Activated CD8-positive, alpha-beta memory T cell treated with anti-CD3 and anti-CD28 coated beads for 24 hours (primary cell): ENCODE results near the gene FOSL2.

Source experiments
- DNase-seq: peaks from one replicate; pipeline ENCODE4 v3.0.0-alpha.2; 2020

The FOSL2 gene

DNA sequence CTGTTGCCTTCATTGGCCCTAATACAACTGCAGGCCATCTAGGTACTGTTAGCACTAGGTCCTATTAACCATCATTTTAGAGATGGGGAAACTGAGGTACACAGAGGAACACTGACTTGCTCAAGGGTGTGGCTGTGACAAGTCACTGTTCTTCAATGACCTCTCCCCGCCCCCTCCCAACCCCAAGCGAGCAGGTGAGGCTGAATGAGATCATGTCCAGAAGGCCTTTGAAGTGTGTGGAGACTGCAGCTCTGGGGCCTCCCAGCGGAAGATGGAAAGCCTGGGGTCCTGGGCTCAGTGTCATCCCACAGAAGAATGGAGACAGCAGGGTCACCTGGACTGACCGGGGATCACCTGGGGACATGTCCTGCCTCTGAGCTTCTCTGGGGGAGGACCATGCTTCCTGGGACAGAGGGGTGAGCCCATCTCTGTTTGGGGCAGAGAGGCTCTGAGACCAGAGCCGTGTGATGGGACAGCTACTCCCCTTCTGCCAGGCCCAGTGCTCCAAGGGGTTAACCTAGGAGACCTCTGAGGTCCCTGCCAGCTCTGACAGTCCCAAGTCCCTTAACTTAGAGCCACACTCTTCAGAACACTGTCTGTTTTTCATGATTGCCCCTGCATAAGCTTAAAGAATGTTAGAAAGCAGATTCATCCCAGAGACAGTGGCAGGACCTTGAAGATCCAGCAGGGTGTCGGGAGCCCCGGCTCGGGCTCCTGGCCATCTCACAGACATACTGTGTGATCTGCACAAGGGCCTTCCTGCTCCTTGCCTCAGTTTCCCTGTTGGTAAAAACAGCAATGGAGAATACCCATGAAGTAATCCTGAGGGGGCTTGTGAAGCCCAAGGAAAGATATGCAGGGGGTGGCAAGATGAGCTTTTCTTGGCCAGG is 16.7 kb upstream of the FOSL2 start:
- DNase-seq = no peak

- DNase-seq = no peak
Observed at GRCh38 chr2:28377195-28377816, 15.4 kb upstream of the FOSL2 start.

GRCh38 chr2:28377984-28378678 is 14.5 kb upstream of the FOSL2 start:
- DNase-seq = no peak

- DNase-seq = no peak
Observed at GRCh38 chr2:28378679-28379584, 13.7 kb upstream of the FOSL2 start.

- DNase-seq = no peak
Observed at GRCh38 chr2:28380219-28380618, 12.4 kb upstream of the FOSL2 start.

DNA sequence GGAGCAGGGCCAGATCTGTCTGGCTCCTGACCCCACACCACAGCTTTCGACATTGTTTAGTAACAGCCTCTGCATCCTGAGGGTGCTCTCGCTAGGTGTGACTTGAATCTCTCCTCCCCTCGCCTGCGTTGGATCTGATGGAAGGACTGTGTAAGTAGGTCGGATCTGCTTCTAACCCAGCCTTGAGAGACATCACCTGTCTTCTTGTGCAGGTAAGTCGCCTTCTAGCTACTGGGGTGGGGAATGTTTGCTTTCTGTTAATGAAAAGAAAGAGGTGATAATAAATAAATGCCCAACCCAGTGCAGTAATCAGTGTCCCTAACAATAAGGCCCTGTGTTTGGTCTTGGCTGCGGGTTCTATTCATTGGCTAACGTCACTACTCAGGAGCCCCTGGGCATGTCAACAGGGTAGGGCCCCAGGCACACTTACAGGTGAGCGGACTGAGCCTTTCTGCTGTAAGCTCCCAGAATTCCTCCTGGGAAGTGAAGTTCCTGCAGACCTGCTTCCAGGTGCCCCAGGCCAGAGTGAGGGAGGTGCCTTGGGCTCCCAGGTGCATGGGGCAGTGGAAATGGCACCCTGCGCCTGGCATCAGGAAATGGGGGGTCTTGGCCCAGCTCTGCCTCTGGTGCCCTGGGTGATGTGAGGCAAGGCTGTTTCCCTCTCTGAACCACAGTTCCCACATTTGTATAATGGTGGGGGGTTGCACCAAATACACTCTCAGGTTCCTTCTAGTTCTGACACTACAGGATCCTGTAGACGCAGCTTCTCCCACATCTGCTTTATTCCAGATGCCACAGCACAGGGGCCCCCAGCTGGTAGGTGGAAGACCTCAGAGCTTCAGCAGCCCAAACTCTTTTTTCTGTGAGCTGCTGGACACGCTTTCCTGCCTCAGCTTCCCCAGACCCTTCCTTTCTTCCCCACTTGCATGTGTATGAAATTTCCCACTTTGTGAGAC is 11.2 kb upstream of the FOSL2 start:
- no peak for DNase-seq

DNA sequence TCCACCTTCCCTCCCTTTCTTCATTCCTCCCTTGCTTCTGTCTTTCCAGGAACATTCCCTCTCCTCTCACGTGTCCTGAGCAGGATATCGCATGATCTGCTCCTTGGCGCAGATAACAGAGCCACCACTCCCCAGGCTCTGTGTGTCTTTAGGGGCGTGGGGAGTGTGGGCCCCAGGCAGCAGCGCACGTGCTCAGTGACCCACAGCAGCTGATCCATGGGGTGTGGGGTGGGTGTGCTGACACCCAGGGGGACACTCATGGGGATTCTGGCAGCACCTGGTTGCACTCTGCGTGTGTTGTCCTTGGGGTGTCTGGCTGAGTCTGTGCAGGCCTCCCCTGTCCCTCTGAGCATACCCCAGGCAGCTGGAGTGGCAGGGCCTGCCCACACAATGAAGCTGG is 9.9 kb upstream of the FOSL2 start:
- no peak for DNase-seq

GRCh38 chr2:28387082-28387960 is 5.3 kb upstream of the FOSL2 start:
- DNase-seq = no peak

- DNase-seq = no peak
Observed at GRCh38 chr2:28389399-28390240, 3.0 kb upstream of the FOSL2 start.

- DNase-seq = peak; percentile 95
Observed at GRCh38 chr2:28390241-28390745, 2.4 kb upstream of the FOSL2 start.

DNA sequence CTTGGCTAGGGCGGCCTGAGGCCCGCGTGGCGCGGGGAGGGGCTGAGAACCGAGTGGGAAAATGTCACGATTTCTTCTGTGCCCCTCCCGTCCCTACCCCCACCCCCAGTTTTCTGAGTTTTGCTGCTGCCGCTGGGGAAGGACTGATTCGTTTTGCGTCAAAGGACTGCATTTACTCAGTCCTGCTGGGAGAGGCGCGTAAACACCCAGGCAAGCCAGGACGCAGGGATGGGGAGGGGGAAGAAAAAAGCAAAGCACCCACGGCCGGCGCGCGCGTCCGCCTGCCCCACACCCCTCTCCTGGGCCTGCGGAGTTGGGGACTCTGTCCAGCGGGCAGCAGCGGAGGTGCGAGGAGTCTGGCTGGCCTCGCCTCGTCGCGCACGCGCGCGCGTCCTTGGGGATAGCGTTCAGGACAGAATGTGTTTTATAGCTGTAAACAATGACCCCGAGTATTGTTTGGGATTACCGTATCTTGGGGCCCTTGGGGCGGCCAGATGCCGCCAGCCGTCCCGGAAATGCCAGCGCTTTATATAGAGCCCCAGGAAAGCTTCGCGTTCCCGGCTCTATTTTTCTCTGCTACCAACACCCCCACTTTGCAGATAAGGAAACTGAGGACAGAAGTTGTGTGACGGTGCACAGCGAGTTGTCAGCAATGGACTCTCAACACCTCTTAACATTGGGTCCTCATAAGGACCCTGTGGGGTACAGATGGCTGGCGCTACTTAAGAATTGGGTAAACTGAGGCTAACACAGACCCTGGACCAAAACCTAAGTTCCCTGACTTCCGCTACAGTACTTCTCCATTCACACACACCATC is 1.7 kb upstream of the FOSL2 start:
- no peak for DNase-seq

DNA sequence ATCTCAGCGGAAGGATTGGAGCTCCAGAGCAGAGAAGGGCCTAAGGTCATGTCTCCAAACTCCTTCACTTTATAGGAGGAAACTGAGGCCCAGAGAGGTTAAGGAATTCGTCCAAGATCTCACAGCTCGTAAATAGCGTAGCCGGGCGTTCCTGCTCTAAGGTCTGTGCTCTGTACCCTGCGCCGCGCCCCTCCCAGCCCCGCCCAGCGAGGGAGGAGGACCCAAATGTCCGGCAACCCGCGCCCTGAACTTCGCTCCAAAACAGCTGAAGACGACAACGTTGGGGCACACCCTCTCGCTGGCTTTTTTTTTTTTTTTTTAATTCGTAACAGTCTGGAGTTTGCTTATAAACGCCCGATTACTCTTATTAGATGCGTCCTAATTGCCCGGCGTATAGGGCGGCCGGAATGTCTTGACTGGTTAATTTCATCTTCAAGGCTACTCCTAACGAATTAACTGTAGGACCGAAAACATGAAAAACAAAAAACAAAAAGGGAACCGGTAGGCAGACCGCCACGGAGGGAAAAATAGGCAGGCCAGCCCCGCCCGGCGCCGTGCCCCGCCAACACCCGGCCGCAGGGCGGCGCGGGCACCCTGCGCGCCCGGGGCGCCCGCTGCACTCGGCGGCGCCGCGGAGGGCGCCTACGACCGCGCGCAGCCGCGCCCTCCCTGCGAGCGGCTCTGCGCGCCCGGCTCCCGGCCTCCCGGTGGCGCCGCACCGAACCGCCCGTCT is 928 bp upstream of the FOSL2 start:
- peak; percentile 82 for DNase-seq

DNA sequence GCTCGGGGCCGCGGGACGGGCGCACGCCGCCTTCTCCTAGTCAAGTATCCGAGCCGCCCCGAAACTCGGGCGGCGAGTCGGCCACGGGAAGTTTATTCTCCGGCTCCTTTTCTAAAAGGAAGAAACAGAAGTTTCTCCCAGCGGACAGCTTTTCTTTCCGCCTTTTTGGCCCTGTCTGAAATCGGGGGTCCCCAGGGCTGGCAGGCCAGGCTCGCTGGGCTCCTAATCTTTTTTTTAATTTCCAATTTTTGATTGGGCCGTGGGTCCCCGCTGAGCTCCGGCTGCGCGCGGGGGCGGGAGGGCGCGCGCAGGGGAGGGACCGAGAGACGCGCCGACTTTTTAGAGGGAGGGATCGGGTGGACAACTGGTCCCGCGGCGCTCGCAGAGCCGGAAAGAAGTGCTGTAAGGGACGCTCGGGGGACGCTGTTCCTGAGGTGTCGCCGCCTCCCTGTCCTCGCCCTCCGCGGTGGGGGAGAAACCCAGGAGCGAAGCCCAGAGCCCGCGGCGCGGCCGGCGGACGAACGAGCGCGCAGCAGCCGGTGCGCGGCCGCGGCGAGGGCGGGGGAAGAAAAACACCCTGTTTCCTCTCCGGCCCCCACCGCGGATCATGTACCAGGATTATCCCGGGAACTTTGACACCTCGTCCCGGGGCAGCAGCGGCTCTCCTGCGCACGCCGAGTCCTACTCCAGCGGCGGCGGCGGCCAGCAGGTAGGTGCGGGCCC is 617 bp downstream of the FOSL2 start:
- DNase-seq = peak; percentile 81

DNA sequence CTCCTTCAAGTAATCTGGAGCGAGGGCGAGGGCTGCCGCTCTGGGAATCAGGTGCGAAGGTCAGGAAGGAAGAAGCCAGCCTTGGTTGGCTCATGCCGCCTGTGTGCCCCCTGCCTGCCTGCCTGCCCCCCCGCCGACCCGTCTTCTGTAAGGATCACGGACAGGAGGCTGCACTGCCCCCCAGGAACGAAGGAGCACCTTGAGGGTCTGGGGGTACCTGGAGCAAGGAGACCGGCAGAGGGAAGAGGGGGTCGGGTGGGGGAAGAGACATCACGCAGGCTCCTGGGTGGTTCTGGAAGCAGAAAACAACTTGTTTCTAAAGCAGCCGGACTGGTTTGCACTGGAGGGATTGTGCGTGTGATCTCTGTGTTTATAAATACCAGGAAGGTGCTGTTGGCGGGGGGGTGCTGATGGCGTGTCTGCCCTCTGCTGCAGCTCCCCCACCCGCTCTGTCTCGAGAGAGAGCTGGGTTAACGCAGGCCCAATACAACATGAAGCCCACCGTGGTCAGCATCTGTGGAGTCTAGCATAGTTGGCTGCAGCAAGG is 1.7 kb downstream of the FOSL2 start:
- no peak for DNase-seq

DNA sequence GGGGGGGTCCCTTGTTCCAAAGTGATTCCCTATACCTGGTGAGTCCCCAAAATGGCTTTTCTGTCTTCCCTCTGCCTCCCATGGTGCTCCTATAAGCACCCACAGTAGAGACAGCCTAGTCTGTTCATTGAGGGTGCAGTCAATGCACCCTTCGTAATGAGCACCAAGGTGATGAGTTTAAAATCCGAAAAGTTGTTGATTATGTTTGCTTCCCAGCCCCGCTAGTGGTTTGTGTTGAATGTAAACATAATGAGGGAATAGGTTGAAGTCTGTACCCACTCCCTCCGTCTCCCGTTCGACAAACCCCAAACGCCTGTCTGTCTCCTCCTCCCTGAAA is 2.3 kb downstream of the FOSL2 start:
- DNase-seq = no peak

DNA sequence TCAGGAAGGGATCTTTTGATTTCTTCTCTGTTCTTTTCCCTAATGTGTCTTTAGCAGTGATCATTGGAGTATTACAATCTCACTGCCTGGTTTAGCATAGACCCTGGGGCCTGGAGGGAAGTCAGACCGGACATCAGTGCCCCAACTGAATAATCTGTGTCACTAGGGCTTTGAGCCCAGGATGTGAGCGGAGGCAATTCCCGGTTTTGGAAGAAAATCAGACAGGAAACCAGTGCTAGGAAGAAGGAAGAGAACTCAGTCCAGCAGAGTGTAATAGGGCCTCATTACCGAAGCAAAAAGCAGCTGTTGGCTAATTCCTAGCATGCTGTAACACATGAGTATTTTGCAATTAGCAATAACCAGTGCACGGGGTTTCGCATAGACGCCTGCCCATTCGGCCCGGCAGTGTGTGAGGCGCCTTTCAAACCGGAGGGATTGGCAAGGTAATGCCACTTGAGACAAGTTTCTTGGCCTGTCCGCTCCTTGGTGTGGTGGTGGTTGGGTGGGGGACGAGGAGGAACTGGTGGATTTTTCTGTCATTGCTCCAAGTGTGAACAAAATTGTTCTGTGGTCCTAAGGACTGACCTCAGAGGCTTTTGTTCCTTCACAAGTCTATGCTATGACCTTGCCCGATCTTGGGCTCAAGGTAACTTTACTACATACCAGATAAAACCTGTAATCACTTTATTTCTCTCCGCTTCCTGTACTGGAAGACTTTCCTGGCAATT is 2.8 kb downstream of the FOSL2 start:
- DNase-seq = no peak
